GM18502 (cell line): Measurements from ENCODE around the gene AARSD1.
"Not testable (repeated sequence)": the region's sequence is repeated elsewhere in the genome, so short reads cannot be mapped to it uniquely, and the experiment has no call there.

Source experiments
- ATAC-seq: cut with Tn5 transposase; IDR thresholded peaks from one replicate; pipeline ENCODE4 v1.9.1; 2021; ENCODE audit warnings: mild to moderate bottlenecking; ENCODE audit not compliant: unreplicated experiment, poor library complexity

Gene AARSD1

DNA sequence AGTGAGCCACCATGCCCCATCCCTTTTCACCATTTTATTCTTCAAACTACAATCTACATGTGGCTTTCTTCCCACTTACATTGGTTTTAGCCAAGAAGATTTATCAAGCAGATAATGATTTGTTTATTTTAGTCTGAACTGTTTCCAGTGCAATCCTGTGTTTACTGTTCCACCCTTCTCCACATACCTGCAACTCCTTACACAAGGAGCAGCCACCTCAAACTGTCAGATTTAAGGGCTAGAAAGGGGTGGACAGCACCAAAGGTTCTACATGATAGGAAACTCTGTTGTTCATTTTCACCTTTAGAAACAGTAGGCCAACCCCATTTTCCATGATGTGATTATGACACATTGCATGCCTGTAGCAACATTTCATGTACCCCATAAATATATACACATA lies 18.0 kb upstream of the AARSD1 start:
- ATAC-seq, result no peak

DNA sequence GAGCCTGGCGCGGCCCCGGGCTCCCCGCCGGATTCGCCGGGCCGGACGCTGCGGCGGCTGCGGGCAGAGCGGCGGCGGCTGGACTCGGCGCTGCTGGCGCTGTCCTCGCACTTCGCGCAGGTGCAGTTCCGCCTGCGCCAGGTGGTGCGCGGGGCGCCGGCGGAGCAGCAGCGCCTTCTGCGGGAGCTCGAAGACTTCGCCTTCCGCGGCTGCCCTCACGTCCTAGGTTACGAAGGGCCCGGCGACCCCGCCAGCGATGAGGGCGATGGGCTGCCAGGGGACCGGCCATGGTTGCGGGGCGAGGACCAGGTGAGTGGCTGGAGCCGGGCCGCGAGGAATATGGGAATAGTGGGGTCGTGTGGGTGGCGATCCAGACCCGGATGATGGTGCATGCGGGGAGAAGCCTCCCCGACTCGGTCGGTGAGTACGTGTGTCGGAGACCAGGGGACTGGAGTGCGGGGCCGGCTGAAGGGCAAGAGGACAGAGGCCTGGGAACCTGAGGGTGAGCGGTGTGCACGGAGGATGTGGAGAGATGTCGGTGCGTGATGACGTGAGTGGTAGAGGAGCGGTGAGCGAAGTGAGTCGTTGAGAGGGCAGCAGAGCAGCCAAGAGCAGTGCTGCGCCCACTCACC lies 16.6 kb upstream of the AARSD1 start:
- peak; percentile 46 for ATAC-seq

DNA sequence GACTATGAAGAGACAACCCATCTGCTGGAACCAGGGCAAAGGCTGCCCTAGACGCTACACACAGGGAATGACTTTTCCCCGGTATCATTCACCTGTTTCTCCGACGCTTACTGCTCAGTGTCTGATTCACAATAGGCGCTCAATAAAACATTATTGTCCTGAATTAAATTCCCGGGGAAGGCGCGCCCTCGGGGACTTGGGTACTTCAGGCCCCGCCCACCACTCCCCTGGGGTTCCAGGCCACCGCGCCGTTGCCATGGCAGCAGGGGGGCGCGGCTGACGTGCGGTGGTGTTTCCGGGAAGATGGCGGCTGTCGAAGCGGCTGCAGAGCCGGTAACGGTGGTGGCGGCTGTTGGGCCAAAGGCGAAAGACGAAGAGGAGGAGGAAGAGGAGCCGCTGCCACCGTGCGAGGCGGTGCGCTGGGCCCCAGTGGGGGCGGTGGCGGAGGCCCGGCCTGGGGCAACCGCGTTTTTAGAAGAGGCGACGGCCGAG lies 16.1 kb upstream of the AARSD1 start, which contains the start of gene RUNDC1:
TSS of gene RUNDC1 (plus strand) at position 292 of the 492 bp plus-strand sequence. CDS start at position 304, 12 bp downstream.
- ATAC-seq, result peak; percentile 76

DNA sequence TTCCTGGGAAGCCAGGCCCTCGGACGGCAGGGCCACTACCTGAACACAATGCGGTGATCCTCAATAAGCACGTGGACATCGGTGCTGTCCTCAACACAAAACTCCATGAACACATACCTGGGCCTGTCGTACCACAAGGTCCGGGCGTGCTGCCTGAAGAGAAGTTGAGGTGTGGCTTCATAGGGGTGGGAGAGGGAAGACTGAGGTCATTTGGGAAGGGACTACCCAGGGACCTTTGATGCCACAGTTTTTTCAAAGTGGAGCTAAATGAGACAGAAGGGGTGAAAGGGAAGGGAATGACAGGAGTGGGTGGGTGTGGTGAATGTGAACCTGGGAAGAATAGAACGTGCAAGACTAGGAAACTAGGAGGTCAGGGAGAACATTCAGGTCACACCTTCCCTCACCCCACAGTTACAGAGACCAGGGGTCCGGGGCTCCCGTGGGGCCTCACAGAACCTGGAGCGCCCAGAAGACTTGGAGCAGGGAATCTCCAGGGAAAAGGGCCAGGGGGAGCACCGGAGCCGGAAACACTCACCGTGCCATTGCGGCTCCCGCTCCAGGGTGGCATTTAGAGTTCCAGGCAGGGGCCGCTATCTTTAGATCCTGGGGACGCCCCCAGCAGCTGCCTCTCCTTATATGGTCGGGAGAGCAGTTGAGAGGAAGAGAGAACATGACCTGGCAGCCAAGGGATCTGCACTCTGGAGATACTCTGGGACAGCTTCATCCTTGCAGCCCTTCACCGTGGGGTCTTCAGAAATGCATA lies 15.4 kb upstream of the AARSD1 start, which contains the start of gene PTGES3L:
TSS of gene PTGES3L (minus strand) at position 570 of the 763 bp plus-strand sequence. CDS start at position 543, 27 bp downstream.
- ATAC-seq, result peak; percentile 36

DNA sequence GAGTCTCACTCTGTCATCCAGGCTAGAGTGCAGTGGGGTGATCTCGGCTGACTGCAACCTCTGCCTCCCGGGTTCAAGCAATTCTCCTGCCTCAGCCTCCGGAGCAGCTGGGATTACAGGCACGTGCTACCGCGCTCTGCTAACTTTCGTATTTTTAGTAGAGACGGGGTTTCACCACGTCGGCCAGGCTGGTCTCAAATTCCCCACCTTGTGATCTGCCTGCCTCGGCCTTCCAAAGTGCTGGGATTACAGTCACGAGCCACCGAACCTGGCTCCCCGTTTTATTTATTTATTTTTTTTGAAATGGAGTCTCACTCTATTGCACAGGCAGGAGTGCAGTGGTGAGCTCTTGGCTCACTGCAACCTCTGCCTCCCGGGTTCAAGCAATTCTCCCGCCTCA lies 11.4 kb upstream of the AARSD1 start:
- not testable (repeated sequence) for ATAC-seq

DNA sequence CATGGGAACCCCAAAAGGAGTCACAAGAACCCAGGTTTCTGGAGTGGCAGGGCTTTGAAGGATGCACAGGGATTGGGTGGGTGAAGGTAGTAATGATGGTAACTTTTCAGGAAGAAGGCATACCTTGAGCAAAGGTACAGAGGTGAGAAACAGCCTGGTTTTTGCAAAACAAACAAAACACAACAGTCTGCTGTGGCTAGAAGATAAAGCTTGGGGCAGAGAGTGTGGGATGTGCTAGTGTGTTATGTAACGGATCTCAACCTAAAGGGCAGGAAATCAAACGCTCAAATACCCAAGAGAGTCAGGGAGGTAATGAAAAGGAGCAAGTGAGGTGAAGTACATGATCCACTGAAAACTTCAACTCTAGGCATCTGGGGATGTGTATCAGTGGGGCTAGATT lies 11.0 kb upstream of the AARSD1 start:
- no peak for ATAC-seq

DNA sequence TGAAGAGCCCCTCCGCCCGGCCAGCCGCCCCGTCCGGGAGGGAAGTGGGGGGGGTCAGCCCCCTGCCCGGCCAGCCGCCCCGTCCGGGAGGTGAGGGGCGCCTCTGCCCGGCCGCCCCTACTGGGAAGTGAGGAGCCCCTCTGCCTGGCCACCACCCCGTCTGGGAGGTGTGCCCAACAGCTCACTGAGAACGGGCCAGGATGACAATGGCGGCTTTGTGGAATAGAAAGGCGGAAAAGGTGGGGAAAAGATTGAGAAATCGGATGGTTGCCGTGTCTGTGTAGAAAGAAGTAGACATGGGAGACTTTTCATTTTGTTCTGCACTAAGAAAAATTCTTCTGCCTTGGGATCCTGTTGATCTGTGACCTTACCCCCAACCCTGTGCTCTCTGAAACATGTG lies 9.1 kb upstream of the AARSD1 start:
- ATAC-seq, result not testable (repeated sequence)

DNA sequence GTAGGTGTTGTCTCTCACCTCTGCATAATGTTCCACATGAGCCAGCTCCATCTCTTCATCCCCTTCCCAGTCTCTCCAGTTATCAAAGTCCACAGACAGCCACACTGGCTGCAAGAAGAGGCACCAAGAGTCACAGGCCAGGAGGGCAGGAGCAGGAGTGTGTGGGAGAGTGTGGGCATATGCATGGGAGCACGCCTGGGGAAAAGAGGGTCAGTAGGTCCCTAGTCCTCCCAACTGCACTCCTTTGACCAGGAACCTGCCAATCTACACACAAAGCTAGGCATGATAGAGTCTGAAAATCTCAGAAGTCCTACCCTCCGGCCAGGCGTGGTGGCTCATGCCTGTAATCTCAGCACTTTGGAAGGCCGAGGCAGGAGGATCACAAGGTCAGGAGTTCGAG lies 7.3 kb upstream of the AARSD1 start:
- no peak for ATAC-seq

DNA sequence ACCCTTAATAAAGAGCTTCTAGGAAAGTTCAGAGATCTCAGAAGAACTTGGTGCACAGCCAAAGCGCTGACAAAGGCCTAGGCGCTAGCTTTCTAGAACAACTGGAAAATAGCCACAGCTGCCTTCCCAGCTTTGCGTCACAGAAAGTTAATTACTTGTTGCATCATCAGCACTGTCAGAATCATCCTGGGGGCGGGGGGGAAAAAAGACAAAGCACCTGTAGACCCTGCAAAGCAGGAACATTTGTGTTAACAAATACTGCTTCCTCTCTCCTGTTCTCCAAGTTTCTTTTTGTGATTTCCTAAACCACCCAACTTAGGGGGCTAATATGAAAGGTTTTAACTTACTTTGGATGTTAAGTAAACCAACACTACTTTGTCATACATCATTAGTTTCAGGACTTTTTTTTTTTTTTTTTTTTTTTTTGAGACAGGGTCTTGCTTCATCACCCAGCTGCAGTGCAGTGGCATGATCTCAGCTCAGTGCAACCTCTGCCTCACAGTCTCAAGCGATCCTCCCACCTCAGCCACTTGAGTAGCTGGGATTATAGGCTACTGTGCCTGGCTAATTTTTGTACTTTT lies 4.8 kb upstream of the AARSD1 start:
- no peak for ATAC-seq

DNA sequence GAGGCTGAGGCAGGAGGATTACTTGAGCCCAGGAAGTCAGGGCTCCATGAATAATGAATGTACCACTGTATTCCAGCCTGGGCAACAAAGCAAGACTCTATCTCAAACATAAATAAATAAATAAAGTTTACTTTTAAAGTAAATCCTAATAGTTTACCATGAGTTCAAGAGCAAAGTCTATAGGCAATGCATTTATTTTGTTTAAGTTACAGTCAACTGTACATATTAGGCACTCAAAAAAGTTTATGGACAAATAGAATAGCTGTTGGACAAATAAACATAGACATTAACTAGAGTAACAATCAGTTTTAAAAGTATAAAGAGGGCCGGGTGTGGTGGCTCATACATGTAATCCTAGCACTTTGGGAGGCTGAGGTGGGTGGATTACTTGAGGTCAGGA lies 3.7 kb upstream of the AARSD1 start:
- no peak for ATAC-seq

DNA sequence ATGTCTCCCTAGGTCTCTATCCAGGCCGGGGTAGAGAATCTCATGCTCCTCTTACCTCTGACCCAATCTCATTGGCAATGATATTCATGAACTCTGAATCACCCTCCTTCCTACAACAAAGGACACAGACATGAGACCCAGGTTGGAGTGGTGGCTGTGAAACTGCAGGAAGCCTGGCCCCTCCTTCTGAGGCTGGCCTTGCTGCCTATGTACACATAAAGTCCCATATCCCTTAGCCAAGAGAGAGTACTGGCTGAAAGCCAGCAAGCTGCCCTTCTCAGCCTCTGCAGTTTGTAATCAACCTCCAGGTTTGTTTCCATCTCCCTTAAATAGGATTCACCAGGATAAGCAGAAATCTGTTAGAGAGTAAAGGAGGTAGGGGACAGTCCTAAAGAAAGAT lies 10.6 kb downstream of the AARSD1 start:
- ATAC-seq, result no peak

DNA sequence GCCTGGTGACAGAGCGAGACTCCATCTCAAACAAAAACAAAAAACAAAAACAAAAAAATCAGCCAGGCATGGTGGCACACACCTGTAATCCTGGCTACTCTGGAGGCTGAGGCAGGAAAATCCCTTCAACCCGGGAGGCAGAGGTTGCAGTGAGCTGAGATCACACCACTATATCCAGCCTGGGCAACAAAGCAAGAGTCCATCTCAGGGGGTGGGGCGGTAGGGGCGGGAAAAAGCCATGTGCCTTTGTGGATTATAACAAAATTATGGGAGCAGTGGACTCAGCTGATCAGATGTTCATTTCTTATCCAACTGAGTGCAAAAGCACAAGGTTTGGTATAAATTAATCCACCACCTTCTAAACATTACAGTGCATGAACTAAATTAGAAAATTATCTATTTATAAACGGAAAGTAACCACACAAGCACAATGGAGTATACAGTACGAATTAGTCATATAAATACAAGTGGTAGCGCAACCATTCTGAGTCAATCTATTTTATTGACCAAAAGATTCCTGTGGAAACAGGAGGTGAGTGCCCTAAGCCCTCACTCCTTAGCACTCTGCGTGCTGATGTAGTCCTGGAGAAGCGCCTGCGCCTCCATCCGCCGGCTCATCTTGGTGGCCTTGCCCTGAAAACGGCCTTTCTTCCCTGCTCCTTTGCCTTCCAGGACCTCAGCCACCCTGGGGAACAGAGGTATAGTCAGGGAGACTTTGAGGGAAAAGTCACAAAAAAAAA lies 14.0 kb downstream of the AARSD1 start:
- ATAC-seq, result no peak

DNA sequence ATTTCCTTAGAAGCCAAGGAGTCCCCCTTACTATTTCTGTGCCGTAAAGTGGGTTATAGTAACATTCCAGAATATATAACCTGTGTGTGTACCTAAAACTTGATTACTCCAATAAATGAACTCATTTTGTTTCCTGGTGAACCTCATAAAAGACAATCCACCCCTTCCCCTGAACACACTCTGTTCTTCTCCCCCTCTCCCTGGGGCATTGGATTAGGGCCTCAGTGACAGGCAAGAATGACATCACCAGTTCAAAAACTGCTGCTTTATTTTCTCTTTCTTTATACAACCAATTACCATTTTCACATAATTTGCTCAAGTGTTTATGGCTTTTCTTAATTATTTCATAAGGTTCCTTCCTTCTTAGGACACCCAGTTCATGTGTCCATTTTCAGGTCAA lies 17.4 kb downstream of the AARSD1 start:
- no peak for ATAC-seq

DNA sequence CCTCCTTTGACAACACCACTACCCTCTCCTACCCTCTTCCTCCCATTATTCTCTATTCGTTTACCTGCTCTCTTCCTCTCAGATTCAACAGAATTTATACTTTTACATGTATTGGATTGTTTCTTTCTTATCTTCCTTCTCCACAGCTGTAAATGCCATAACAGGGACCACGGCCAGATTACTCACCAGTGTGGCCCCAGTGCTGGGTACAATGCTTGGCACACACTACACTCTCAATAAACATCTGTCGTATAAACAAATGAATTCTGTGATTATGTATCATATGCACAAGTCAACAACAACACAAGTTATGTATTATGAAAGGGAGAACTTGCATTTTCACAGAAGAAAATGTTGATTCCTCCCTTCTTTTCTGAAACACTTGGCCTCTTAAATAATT lies 20.0 kb downstream of the AARSD1 start:
- no peak for ATAC-seq

DNA sequence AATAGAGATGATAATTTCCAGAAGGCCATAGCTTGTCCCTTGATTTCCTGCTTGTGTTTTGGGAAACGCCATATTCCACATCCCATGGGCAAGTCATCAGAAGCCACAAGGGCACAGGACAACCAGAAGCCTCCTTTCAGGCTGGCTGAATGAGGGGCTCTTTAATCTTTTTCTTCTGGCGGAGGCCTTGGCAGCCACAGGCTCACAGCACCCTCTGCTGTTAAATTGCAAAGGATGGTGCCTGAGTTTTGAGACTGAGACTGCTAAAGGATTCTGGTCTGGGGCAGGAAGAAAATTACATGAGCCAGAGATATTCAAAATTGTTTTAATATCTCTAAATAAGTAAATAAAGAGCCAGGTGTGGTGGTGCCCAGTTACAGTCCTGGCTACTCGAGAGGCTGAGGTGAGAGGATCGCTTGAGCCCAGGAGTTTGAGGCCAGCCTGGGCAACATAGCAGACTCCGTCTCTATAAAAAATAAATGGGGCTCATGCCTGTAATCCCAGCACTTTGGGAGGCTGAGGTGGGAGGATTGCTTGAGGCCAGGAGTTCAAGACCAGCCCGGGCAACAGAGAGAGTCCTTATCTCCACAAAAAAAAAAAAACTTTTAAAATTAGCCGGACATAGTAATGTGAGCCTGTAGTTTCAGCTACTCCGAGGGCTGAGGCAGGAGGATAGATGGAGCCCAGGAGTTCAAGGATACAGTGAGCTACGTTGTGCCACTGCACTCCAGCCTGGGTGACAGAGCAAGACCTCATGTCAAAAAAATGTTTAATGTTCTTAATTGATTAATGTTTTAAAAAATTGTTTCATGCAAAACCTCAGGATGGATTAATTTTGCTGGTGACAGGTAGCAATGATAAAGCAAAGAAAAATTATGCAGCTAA lies 26.3 kb downstream of the AARSD1 start:
- ATAC-seq, result no peak

DNA sequence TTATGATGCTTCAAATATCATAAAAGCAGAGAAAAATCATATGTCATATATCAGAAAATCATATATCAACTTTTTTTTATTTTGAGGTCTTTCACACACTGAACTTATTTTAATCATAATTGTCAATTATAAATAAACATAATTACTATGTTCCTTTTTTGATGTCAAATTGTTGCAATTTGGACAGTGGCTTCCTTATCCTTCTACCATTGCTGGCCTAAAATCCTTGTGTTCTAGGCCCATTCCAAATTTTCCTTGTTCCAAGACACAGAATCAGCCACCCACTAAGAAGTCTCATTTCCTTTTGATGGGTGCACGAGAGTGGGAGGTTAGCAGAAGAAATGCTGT lies 34.8 kb downstream of the AARSD1 start:
- ATAC-seq, result no peak

DNA sequence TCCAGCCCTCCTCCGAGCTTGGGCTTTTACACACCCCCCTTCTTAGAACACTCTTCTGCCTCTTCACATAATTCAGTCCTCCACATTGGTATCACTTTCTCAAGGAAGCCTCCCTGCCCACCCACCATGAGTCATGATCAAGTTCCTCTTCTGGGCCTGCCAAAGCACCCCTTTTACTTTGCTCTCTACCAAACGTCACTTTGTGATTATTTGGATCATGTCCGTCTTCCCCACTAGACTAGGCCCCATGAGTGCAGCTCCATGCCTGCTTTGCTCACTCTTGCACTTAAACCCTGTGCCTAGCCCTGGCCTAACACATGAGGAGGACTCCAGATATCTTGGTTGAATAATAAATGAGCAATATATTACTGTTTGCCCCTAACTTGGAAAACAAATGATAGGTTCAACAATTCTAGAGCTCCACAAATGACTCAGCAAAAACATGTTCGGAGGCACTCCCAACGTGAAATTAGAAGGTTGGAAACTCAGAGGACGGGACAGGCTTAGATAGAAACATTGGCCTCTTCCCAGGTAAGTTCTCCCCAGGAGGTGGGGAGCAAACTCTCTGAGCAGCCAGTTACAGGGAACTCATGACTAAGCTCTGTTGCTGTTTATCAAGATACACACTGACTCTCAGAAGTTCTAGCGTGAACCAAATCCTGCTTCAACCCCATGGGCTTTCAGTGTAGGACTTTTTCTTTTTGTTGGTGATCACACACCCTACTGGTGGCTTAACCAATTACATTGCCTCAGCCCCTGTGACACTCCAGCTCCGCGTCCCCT lies 35.3 kb downstream of the AARSD1 start:
- no peak for ATAC-seq

DNA sequence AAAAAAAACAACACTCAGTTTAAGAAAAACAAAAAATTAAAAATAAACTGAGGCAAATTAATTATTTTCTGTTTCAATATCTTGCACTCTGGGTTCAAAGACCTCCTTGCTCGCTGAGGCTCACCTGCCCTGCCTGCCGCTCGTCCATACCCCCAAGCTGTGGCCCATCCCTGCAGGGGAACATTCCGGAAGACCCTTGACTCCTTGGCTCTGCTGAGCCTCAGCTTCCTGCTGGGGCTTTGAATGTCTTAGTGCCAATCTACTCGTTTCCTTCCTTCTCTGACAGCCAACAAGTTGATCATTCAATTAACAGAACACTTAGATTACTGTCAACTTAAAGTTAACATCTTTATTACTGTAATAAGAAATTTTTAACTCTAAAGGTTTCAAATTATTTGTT lies 39.4 kb downstream of the AARSD1 start:
- no peak for ATAC-seq

DNA sequence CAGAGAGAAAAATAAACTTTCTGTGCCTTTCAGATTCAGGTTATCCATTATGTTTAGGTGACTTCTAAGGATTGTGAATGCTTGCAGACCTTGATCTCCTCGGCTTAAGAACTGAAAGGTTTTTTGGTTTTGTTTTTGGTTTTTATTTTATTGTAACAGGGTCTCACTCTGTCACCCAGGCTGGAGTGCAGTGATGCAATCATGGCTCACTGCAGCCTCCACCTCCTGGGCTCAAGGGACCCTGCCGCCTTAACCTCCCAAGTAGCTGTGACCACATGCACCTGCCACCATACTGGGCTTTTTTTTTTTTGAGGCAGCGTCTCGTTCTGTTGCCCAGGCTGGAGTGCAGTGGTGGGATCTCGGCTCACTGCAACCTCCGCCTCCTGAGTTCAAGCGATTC lies 40.8 kb downstream of the AARSD1 start:
- not testable (repeated sequence) for ATAC-seq
